Tongue (tissue), 2 donors: ENCODE results near the gene GRID2. TPM values are rescaled to one million over a fixed set of nuclear protein-coding genes. Genes with fewer than 3 reads are reported as not detected.

Experiments used
- small RNA-seq: library from RNA; depleted of rRNA; stranded (forward); fragments of <200 nt; gene quantifications from one replicate; pipeline ENCODE3, GENCODE V24; 2014; ENCODE audit warnings: low replicate concordance
- total RNA-seq: library from RNA; depleted of rRNA; stranded (reverse); fragments of >200 nt; gene quantifications from one replicate; pipeline ENCODE4 v1.2.3, GENCODE V29; 2014

Gene GRID2
- total RNA-seq, 1 donor from 2014 or later = 1.6 TPM

Small RNAs within 50 kb of the gene (small RNA-seq; reads per million reads assigned to genes)
- gene RNA5SP164 = not detected
